GM18861 (cell line): ENCODE measurements around the gene PIGV.
"Not testable (repeated sequence)": the region's sequence is repeated elsewhere in the genome, so short reads cannot be mapped to it uniquely, and the experiment has no call there.

Experiments used
- ATAC-seq: cut with Tn5 transposase; IDR thresholded peaks from one replicate; pipeline ENCODE4 v1.9.1; 2021; ENCODE audit not compliant: unreplicated experiment

PIGV gene

GRCh38 chr1:26831546-26832248, 43.9 kb downstream of the PIGV start:
- ATAC-seq = no peak

GRCh38 chr1:26832249-26832960, 44.7 kb downstream of the PIGV start:
- ATAC-seq = no peak

GRCh38 chr1:26833432-26834405, 46.0 kb downstream of the PIGV start:
- ATAC-seq = peak; percentile 72

- not testable (repeated sequence) for ATAC-seq
These were observed 49.9 kb downstream of the PIGV start for GRCh38 chr1:26837665-26838064.

GRCh38 chr1:26838474-26839338, 51.0 kb downstream of the PIGV start:
- ATAC-seq = peak; percentile 84

- ATAC-seq = no peak
These were observed 51.6 kb downstream of the PIGV start for GRCh38 chr1:26839339-26839722.

- no peak for ATAC-seq
These were observed 52.0 kb downstream of the PIGV start for GRCh38 chr1:26839779-26840178.

- no peak for ATAC-seq
These were observed 56.9 kb downstream of the PIGV start for GRCh38 chr1:26844424-26845196.

GRCh38 chr1:26847826-26848225, 60.1 kb downstream of the PIGV start:
- not testable (repeated sequence) for ATAC-seq
